DND-41 (cell line): Measurements from ENCODE around the gene IL10RA.

Experiments used
- EZH2 ChIP-seq: IDR thresholded peaks from 3 replicates; pipeline ENCODE4 v1.6.1; 2012; ENCODE audit warnings: borderline replicate concordance, low read depth, mild to moderate bottlenecking, moderate library complexity, low read length, inconsistent platforms; ENCODE audit not compliant: severe bottlenecking
- TF ChIP-seq, protein P1 (sequence below): IDR thresholded peaks from 2 replicates; pipeline ENCODE4 v1.5.1; 2012; ENCODE audit warnings: borderline replicate concordance, low read length, moderate library complexity, mild to moderate bottlenecking; ENCODE audit not compliant: poor library complexity, severe bottlenecking; ENCODE audit errors: extremely low read depth

GRCh38 chr11:117983163-117983475 lies 3.1 kb upstream of the IL10RA start:
- TF ChIP-seq, protein P1, sequence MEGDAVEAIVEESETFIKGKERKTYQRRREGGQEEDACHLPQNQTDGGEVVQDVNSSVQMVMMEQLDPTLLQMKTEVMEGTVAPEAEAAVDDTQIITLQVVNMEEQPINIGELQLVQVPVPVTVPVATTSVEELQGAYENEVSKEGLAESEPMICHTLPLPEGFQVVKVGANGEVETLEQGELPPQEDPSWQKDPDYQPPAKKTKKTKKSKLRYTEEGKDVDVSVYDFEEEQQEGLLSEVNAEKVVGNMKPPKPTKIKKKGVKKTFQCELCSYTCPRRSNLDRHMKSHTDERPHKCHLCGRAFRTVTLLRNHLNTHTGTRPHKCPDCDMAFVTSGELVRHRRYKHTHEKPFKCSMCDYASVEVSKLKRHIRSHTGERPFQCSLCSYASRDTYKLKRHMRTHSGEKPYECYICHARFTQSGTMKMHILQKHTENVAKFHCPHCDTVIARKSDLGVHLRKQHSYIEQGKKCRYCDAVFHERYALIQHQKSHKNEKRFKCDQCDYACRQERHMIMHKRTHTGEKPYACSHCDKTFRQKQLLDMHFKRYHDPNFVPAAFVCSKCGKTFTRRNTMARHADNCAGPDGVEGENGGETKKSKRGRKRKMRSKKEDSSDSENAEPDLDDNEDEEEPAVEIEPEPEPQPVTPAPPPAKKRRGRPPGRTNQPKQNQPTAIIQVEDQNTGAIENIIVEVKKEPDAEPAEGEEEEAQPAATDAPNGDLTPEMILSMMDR, result no peak
- TF ChIP-seq EZH2, result no peak
